Activated CD8-positive, alpha-beta T cell treated with anti-CD3 and anti-CD28 coated beads, Interleukin-2, amount 10 ng/mL, durations not matched to agents 7 days and 5 days (primary cell): ENCODE results near the gene EYS. TPM values are rescaled to one million over a fixed set of nuclear protein-coding genes. Genes with fewer than 3 reads are reported as not detected.
"Not testable (repeated sequence)": the region's sequence is repeated elsewhere in the genome, so short reads cannot be mapped to it uniquely, and the experiment has no call there.

Experiments
- ATAC-seq: fragments of 150-1000 bp; cut with Tn5 transposase; one replicate; pipeline ENCODE4 v1.10.0; 2021; ENCODE audit warnings: moderate library complexity
- CTCF ChIA-PET: fragments of 350-600 bp; sonication (Branson Sonifier 250); formaldehyde crosslinking; loops from one replicate; lab custom pipeline; 2021; ENCODE audit warnings: antibody characterized with exemption; lab: Charles Lee
- POLR2A ChIA-PET: fragments of 350-600 bp; sonication (Branson Sonifier 250); formaldehyde crosslinking; loops from one replicate; lab custom pipeline; 2021; ENCODE audit warnings: antibody characterized with exemption; lab: Charles Lee
- DNase-seq: peaks from one replicate; pipeline ENCODE4 v3.0.0-alpha.2; 2020
- H3K27ac Mint-ChIP-seq: one replicate; pipeline ENCODE4 v1.8.0; 2021; ENCODE audit warnings: mild to moderate bottlenecking, mixed read lengths
- H3K27me3 Mint-ChIP-seq: one replicate; pipeline ENCODE4 v1.8.0; 2021; ENCODE audit warnings: low read depth, mixed read lengths
- H3K36me3 Mint-ChIP-seq: one replicate; pipeline ENCODE4 v1.8.0; 2021; ENCODE audit warnings: low read depth, mixed read lengths
- H3K4me1 Mint-ChIP-seq: one replicate; pipeline ENCODE4 v1.8.0; 2021; ENCODE audit warnings: low read depth, mixed read lengths
- H3K4me3 Mint-ChIP-seq: one replicate; pipeline ENCODE4 v1.8.0; 2021; ENCODE audit warnings: mild to moderate bottlenecking, mixed read lengths
- H3K9me3 Mint-ChIP-seq: one replicate; pipeline ENCODE4 v1.8.0; 2022; ENCODE audit warnings: mixed read lengths; ENCODE audit not compliant: insufficient read depth
- total RNA-seq, 2 experiments: library from RNA; stranded (reverse); gene quantifications; one replicate each; pipeline ENCODE4 v1.2.3, GENCODE V29; 2021

The EYS gene
- total RNA-seq, 2 experiments from 2014 or later = not detected

- CTCF ChIA-PET = no interaction called here
- no peaks in the 10 kb centered on the region for H3K9me3 Mint-ChIP-seq
- no peaks in the 10 kb centered on the region for H3K27me3 Mint-ChIP-seq
- no peak for DNase-seq
- no peaks in the 10 kb centered on the region for H3K36me3 Mint-ChIP-seq
- no peaks in the 10 kb centered on the region for H3K4me1 Mint-ChIP-seq
- H3K4me3 Mint-ChIP-seq = no peak overlapping the region
- ATAC-seq = no peak
- H3K27ac Mint-ChIP-seq = no peak overlapping the region
- POLR2A ChIA-PET = no interaction called here
These were observed 1809.6 kb downstream of the EYS start for GRCh38 chr6:63897459-63897858.

- ChIA-PET POLR2A (no interaction called here), CTCF (no interaction called here)
- no peaks in the 10 kb centered on the region for H3K36me3 Mint-ChIP-seq
- DNase-seq = no peak
- no peak overlapping the region for H3K4me3 Mint-ChIP-seq
- no peak overlapping the region for H3K27ac Mint-ChIP-seq
- no peaks in the 10 kb centered on the region for H3K9me3 Mint-ChIP-seq
- no peak for ATAC-seq
- H3K27me3 Mint-ChIP-seq = no peaks in the 10 kb centered on the region
- no peaks in the 10 kb centered on the region for H3K4me1 Mint-ChIP-seq
These were observed 1818.6 kb downstream of the EYS start for GRCh38 chr6:63888416-63888815.

- POLR2A ChIA-PET = not testable (repeated sequence)
These were observed 1819.2 kb downstream of the EYS start for GRCh38 chr6:63887804-63888203.

GRCh38 chr6:63887002-63887751 is 1819.8 kb downstream of the EYS start:
- DNase-seq (no peak), ATAC-seq (no peak)
- POLR2A ChIA-PET = no interaction called here
- CTCF ChIA-PET = no interaction called here
- Mint-ChIP-seq H3K27ac (no peak overlapping the region), H3K4me3 (no peak overlapping the region), H3K4me1 (no peaks in the 10 kb centered on the region), H3K9me3 (no peaks in the 10 kb centered on the region), H3K36me3 (no peaks in the 10 kb centered on the region), H3K27me3 (no peaks in the 10 kb centered on the region)

More at GRCh38 chr6:63887804-63888203, 1819.2 kb downstream of the EYS start:
- H3K4me3 Mint-ChIP-seq, H3K27me3 Mint-ChIP-seq, ATAC-seq, H3K9me3 Mint-ChIP-seq, CTCF ChIA-PET, DNase-seq, H3K36me3 Mint-ChIP-seq, H3K27ac Mint-ChIP-seq, H3K4me1 Mint-ChIP-seq: not testable (repeated sequence)

GRCh38 chr6:63886341-63886740 is 1820.7 kb downstream of the EYS start:
- no peak overlapping the region for H3K4me3 Mint-ChIP-seq
- no peaks in the 10 kb centered on the region for H3K36me3 Mint-ChIP-seq
- H3K9me3 Mint-ChIP-seq = no peaks in the 10 kb centered on the region
- CTCF ChIA-PET = no interaction called here
- DNase-seq = no peak
- H3K27me3 Mint-ChIP-seq = no peaks in the 10 kb centered on the region
- no peaks in the 10 kb centered on the region for H3K4me1 Mint-ChIP-seq
- ATAC-seq = no peak
- POLR2A ChIA-PET = no interaction called here
- no peak overlapping the region for H3K27ac Mint-ChIP-seq

- Mint-ChIP-seq H3K4me1 (no peaks in the 10 kb centered on the region), H3K36me3 (no peaks in the 10 kb centered on the region), H3K9me3 (no peaks in the 10 kb centered on the region), H3K27ac (no peak overlapping the region), H3K4me3 (no peak overlapping the region), H3K27me3 (no peaks in the 10 kb centered on the region)
- DNase-seq (no peak), ATAC-seq (no peak)
- ChIA-PET CTCF (no interaction called here), POLR2A (no interaction called here)
These were observed 1823.4 kb downstream of the EYS start for GRCh38 chr6:63883597-63883996.

GRCh38 chr6:63882208-63882607 is 1824.8 kb downstream of the EYS start:
- ATAC-seq = no peak
- Mint-ChIP-seq H3K4me1 (no peaks in the 10 kb centered on the region), H3K9me3 (no peaks in the 10 kb centered on the region), H3K36me3 (no peaks in the 10 kb centered on the region), H3K27me3 (no peaks in the 10 kb centered on the region), H3K4me3 (no peak overlapping the region), H3K27ac (no peak overlapping the region)
- ChIA-PET POLR2A (no interaction called here), CTCF (no interaction called here)
- no peak for DNase-seq

GRCh38 chr6:63881791-63882190 is 1825.2 kb downstream of the EYS start:
- no peak overlapping the region for H3K4me3 Mint-ChIP-seq
- CTCF ChIA-PET = no interaction called here
- DNase-seq (no peak), ATAC-seq (no peak)
- H3K36me3 Mint-ChIP-seq = no peaks in the 10 kb centered on the region
- H3K9me3 Mint-ChIP-seq = no peaks in the 10 kb centered on the region
- POLR2A ChIA-PET = no interaction called here
- no peak overlapping the region for H3K27ac Mint-ChIP-seq
- H3K27me3 Mint-ChIP-seq = no peaks in the 10 kb centered on the region
- H3K4me1 Mint-ChIP-seq = no peaks in the 10 kb centered on the region

GRCh38 chr6:63872233-63872632 is 1834.8 kb downstream of the EYS start:
- no peak for ATAC-seq
- no peak overlapping the region for H3K4me3 Mint-ChIP-seq
- POLR2A ChIA-PET = no interaction called here

GRCh38 chr6:63868351-63868750 is 1838.7 kb downstream of the EYS start:
- H3K4me1 Mint-ChIP-seq = no peaks in the 10 kb centered on the region
- peaks cover 2% of the 10 kb centered on the region for H3K27me3 Mint-ChIP-seq
- no peak for DNase-seq

More at GRCh38 chr6:63872233-63872632, 1834.8 kb downstream of the EYS start:
- Mint-ChIP-seq H3K9me3 (peaks cover 3% of the 10 kb centered on the region), H3K4me1 (no peaks in the 10 kb centered on the region), H3K27me3 (no peaks in the 10 kb centered on the region), H3K36me3 (no peaks in the 10 kb centered on the region), H3K27ac (no peak overlapping the region)
- CTCF ChIA-PET = no interaction called here
- no peak for DNase-seq

GRCh38 chr6:63864671-63865318 is 1842.2 kb downstream of the EYS start:
- Mint-ChIP-seq H3K4me3 (no peak overlapping the region), H3K36me3 (no peaks in the 10 kb centered on the region), H3K4me1 (no peaks in the 10 kb centered on the region), H3K27ac (no peak overlapping the region), H3K9me3 (no peaks in the 10 kb centered on the region), H3K27me3 (peaks cover 2% of the 10 kb centered on the region)
- ATAC-seq = no peak
- DNase-seq = no peak
- ChIA-PET CTCF (no interaction called here), POLR2A (no interaction called here)

More at GRCh38 chr6:63868351-63868750, 1838.7 kb downstream of the EYS start:
- Mint-ChIP-seq H3K27ac (no peak overlapping the region), H3K9me3 (no peaks in the 10 kb centered on the region), H3K36me3 (no peaks in the 10 kb centered on the region), H3K4me3 (no peak overlapping the region)
- no peak for ATAC-seq
- ChIA-PET CTCF (no interaction called here), POLR2A (no interaction called here)

GRCh38 chr6:63864061-63864460 is 1843.0 kb downstream of the EYS start:
- no peak overlapping the region for H3K4me3 Mint-ChIP-seq
- H3K27me3 Mint-ChIP-seq = peaks cover 2% of the 10 kb centered on the region
- no peaks in the 10 kb centered on the region for H3K9me3 Mint-ChIP-seq
- no peaks in the 10 kb centered on the region for H3K4me1 Mint-ChIP-seq
- ChIA-PET CTCF (no interaction called here), POLR2A (no interaction called here)
- ATAC-seq (no peak), DNase-seq (no peak)
- no peaks in the 10 kb centered on the region for H3K36me3 Mint-ChIP-seq
- no peak overlapping the region for H3K27ac Mint-ChIP-seq
